ENCODE measurements around the gene GTF3C6. TPM values are rescaled to one million over a fixed set of nuclear protein-coding genes. Genes with fewer than 3 reads are reported as not detected.
"Not testable (repeated sequence)": the region's sequence is repeated elsewhere in the genome, so short reads cannot be mapped to it uniquely, and the experiment has no call there.

The GTF3C6 gene
- total RNA-seq, 1 experiment from 2014 or later = 96.8 TPM

GRCh38 chr6:111015389-111016124 is 57.1 kb downstream of the GTF3C6 start:
- POLR2A ChIA-PET = interaction anchor here (0.7 kb wide), 1 partner anchor 1719 kb away, joined by 3 read pairs; no protein-coding TSS in a partner anchor

DNA sequence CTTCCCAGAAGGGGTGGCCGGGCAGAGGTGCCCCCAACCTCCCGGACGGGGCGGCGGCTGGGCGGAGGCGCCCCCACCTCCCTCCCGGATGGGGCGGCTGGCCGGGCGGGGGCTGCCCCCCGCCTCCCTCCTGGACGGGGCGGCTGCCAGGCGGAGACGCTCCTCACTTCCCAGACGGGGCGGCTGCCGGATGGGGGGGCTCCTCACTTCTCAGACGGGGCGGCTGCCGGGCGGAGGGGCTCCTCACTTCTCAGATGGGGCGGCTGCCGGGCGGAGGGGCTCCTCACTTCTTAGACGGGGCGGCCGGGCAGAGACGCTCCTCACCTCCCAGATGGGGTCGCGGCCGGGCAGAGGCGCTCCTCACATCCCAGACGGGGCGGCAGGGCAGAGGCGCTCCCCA is 58.7 kb downstream of the GTF3C6 start:
- H3K27me3 Mint-ChIP-seq (ENCODE audit: insufficient read depth, unreplicated experiment); CTCF ChIA-PET; POLR2A ChIA-PET; H3K9me3 Mint-ChIP-seq (ENCODE audit: unreplicated experiment); H3K27ac Mint-ChIP-seq (ENCODE audit: low read depth, unreplicated experiment); intact Hi-C loops (cut with micrococcal nuclease); BruUV-seq (replicated peaks); H3K4me3 Mint-ChIP-seq (ENCODE audit: unreplicated experiment); DNase-seq (ENCODE audit: unreplicated experiment); H3K4me1 Mint-ChIP-seq (ENCODE audit: insufficient read depth, unreplicated experiment): not testable (repeated sequence)
- peaks cover 92% of the 10 kb centered on the region for H3K36me3 Mint-ChIP-seq (ENCODE audit: insufficient read depth, unreplicated experiment)

More at GRCh38 chr6:111015389-111016124, 57.1 kb downstream of the GTF3C6 start:
- TF ChIP-seq CTCF (IDR thresholded peaks at IDR 0.05; ENCODE audit: unreplicated experiment) = no peak
- no peak for DNase-seq (ENCODE audit: unreplicated experiment)
- no peak overlapping the region for H3K27ac Mint-ChIP-seq (ENCODE audit: low read depth, unreplicated experiment)
- H3K4me1 Mint-ChIP-seq (ENCODE audit: insufficient read depth, unreplicated experiment) = no peaks in the 10 kb centered on the region
- no peaks in the 10 kb centered on the region for H3K27me3 Mint-ChIP-seq (ENCODE audit: insufficient read depth, unreplicated experiment)
- H3K36me3 Mint-ChIP-seq (ENCODE audit: insufficient read depth, unreplicated experiment) = peaks cover 92% of the 10 kb centered on the region
- intact Hi-C loops (cut with micrococcal nuclease) = no loop called here
- H3K4me3 Mint-ChIP-seq (ENCODE audit: unreplicated experiment) = no peak overlapping the region
- BruUV-seq (replicated peaks) = no TSS peak
- CTCF ChIA-PET = interaction anchor here (1.2 to 2.5 kb wide), 2 partner anchors 194 to 241 kb away, joined by 3 to 14 read pairs; no protein-coding TSS in a partner anchor
- no peaks in the 10 kb centered on the region for H3K9me3 Mint-ChIP-seq (ENCODE audit: unreplicated experiment)

Other genes starting within 250 kb of the GTF3C6 start
- gene CDK19, start 143.2 kb upstream of the GTF3C6 start, total RNA-seq (2022) = 10.2 and 16.8 TPM in 2 replicates
- 77.8 and 121 TPM in 2 replicates for gene AMD1, start 83.9 kb upstream of the GTF3C6 start, total RNA-seq (2022)
- gene RPF2, start 23.3 kb downstream of the GTF3C6 start, total RNA-seq (2022) = 78.8 and 85.4 TPM in 2 replicates
- 0.05 TPM in 2 replicates for gene SLC16A10, start 128.8 kb downstream of the GTF3C6 start, total RNA-seq (2022)